G401.6 (cell line): ENCODE measurements around the gene MSGN1.
"Not testable (repeated sequence)": the region's sequence is repeated elsewhere in the genome, so short reads cannot be mapped to it uniquely, and the experiment has no call there.

Experiments
- FAIRE-seq: peaks from 2 replicates; lab custom pipeline; 2012; peaks lifted over from hg19 to GRCh38; lab: Jason Lieb, UNC

MSGN1 gene

GRCh38 chr2:17805717-17806363, 10.4 kb upstream of the MSGN1 start:
- FAIRE-seq: no peak

- no peak for FAIRE-seq
These were observed 3.1 kb upstream of the MSGN1 start for GRCh38 chr2:17813010-17813741.

DNA sequence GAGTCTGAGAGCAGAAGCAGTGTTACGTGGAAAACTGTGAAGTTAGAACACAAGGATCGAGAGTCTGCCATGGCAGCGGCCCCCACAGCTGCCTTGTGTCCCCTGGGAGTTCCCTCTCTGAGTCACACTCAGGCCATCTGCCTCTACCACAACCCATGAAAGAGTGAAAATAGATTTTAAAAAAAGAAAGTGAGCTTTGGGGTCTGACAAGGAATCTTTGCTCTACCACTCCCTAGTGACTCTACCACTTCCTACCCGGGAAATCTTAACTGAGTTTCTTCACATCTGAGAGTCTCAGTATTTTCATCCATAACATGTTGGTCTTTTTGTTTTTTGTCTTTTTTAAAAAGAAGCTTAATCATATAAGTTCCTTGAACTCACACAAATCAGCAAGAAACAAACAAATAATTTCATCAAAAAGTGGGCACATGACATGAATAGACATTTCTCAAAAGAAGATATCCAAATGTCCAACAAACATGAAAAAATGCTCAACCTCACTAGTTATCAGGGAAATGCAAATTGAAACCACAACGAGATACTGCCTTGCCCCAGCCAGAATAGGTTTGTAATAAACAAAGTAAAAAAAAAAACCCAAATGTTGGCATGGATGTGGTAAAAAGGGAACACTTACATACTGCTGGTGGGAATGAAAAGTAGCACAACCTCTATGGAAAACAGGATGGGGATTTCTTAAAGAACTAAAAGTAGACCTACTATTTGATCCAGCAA, 2.4 kb upstream of the MSGN1 start:
- FAIRE-seq: no peak

- FAIRE-seq: no peak
These were observed 1.7 kb upstream of the MSGN1 start for GRCh38 chr2:17814601-17815000.

DNA sequence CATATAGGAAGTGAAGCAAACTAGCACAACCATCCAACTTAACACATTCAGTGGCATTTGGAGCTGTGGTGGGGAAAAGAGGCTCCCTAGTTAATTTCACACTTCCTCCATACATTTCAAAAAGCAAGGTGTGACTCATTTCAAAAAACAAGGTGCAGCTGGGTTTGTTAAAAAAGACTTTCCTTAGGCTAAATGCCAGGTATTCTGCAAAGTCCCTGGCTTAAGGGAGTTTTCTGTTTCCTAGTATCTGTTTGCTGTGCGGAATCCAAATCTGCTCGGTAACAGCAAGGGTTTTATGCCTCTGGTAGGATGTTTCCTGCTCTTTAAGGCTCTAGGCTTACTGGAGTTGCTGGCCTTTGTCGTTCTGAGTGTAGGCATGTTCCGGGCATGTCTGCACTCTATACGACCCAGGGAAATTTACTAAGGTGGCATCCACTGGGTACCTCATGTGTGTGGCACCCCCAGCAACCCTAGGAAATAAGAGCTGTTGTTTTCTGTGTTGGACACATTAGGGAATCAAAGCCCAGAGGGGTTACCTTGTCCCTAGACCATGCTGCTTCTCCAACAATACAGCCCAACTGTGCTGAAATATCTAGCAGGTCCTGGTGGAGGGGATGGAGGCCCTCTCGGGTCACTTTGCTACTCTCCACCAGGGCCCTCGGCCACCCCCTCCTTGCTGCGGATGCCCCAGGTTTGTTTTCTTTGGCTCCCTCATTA, 634 bp upstream of the MSGN1 start:
- no peak for FAIRE-seq

DNA sequence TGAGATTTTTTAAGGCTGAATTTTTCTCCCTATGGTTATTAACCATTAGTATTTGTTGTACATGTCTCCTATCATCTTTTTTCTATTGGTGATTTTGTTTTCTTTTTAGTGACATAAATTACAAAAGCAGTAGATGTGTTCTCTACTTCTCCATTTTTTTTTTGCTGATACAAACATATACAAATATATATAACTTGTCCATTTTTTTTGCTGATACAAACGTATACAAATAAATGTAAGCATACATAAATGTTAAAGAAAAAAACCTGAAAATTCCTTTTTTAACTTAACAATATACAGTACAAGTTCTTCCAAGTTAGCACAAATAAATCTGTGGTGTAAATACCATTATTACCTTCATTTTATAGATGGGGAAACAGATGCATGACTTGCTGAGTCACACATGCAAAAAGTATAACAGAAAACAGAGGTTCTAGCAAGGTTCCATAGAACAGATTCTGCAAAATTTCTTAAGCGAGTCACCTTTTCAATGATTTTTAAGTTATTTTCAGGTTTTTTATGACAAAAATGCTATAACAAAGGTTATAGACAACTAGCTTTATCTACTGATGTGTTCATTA, 2.1 kb downstream of the MSGN1 start:
- no peak for FAIRE-seq

GRCh38 chr2:17821080-17821479, 4.8 kb downstream of the MSGN1 start:
- no peak for FAIRE-seq

GRCh38 chr2:17821535-17822444, 5.5 kb downstream of the MSGN1 start:
- no peak for FAIRE-seq

DNA sequence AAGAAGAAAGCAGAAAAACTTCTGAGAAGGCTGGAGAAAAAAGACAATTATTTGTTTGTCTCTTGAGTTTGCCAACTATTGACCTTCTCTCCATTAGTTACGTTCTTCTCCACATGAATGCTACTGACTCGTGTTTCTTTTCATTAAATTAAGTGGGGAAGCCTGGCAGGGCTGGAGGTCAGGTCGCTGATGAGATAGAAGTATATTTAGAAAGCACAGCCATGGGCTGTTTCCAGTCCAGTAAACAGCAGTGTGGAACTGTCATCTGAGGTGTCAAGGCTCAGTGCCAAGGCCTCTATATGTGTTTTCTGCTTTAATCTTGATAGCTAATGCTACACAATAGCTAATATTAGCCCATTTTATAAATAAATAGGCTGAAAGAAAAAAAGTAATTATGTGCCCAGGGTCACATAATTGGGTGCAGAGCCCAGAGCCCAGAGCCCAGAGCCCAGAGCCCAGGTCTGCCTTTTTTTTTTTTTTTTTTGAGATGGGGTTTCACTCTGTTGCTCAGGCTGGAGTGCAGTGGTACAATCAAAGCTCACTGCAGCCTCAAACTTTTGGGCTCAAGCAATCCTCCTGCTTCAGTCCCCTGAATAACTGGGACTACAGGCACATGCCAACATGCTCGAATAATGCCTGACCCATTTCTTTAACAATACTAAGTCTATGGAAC, 6.3 kb downstream of the MSGN1 start:
- no peak for FAIRE-seq

DNA sequence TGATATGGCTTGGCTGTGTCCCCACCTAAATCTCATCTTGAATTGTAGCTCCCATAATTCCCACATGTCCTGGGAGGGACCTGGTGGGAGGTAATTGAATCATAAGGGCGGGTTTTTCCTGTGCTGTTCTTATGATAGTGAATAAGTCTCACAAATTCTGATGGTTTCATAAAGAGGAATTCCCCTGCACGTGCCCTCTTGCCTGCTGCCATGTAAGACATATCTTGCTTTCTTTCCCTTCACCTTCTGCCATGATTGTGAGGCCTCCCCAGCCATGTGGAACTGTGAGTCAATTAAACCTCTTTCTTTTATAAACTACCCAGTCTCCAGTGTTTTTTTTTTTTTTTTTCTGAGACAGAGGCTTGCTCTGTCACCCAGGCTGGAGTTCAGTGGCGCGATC, 7.4 kb downstream of the MSGN1 start:
- not testable (repeated sequence) for FAIRE-seq

GRCh38 chr2:17827316-17827715, 11.1 kb downstream of the MSGN1 start:
- FAIRE-seq: no peak

- no peak for FAIRE-seq
These were observed 11.5 kb downstream of the MSGN1 start for GRCh38 chr2:17827785-17828184.

DNA sequence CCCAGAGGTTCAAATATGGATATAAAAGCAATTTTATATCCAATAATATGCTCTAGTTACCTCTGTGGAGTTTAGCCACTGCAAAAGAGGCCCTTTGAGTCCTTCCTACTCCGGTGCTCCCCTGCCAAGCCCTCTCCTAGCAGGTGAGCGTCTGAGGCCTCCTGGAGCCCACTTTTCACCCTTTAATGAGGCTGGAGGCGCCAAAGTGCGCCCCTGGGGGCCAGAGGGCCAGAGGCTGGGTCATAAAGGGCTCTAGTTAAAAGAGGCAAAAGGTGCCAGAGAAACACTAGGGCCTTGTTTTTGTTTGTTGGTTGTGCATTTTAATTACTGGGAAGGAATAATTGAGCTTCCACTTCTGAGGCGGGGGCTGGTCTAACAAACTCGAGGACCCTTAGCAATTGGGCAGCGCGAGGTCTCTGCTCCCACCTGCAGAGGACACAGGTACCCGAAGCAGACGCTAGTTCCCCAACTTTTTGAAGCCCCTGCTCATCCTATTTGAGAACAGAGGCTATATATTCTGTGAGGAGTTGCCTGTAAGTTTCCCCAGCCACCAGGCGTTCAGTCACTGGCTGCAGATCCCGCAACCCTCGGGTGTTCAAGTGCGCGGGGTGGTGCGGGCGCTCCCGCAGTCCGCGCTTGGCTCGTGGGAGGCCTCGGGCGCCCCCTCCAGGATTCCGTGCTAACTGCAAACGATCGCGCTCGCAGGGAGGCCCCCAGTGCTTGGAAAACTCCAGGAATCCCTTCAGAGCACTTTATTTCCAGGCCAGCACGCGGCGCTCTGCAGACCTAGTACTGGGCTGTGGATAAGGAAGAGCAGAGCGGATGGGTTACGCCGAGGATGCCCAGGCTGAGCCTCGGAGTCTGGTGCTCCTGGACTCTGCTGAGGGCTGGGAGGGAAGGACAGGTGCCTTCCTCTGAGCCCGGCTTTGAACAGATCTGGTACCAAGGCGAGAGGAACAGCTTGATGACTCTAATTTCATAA, 14.1 kb downstream of the MSGN1 start:
- peak; percentile 44 for FAIRE-seq

DNA sequence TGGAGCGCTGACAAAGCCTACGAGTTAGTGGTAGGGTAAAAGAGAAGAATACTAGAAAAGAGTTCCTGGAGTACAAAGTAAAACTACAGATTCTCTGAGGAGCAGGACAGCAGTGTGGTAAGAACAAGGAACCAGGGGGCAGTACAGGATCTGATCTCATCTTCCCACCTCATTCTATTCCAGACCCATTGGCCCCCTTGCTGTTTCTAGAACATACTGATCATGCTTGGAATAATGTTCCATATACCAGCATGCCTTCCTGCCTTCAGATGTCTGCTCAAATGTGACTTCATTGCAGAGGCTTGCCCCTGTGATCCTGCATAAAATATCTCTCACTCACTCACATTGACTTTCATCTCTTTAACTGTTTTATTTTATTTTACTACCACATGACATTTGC, 19.3 kb downstream of the MSGN1 start:
- FAIRE-seq: no peak

GRCh38 chr2:17839959-17840358, 23.7 kb downstream of the MSGN1 start:
- no peak for FAIRE-seq

- no peak for FAIRE-seq
These were observed 27.2 kb downstream of the MSGN1 start for GRCh38 chr2:17843457-17843856.

- no peak for FAIRE-seq
These were observed 29.5 kb downstream of the MSGN1 start for GRCh38 chr2:17845806-17846205.

GRCh38 chr2:17846676-17847075, 30.4 kb downstream of the MSGN1 start:
- FAIRE-seq: no peak

- no peak for FAIRE-seq
These were observed 31.0 kb downstream of the MSGN1 start for GRCh38 chr2:17847236-17847635.
